C4-2B (cell line): ENCODE measurements around the gene SPTLC2.

Experiments used
- ZFX ChIP-seq: fragments of 450-650 bp; IDR thresholded peaks from 2 replicates; pipeline ENCODE4 v1.6.1; 2017
- TF ChIP-seq, protein P1 (sequence below): fragments of 450-650 bp; conservative IDR thresholded peaks from 2 replicates; pipeline ENCODE4 v1.5.1; 2017; ENCODE audit warnings: mild to moderate bottlenecking

DNA sequence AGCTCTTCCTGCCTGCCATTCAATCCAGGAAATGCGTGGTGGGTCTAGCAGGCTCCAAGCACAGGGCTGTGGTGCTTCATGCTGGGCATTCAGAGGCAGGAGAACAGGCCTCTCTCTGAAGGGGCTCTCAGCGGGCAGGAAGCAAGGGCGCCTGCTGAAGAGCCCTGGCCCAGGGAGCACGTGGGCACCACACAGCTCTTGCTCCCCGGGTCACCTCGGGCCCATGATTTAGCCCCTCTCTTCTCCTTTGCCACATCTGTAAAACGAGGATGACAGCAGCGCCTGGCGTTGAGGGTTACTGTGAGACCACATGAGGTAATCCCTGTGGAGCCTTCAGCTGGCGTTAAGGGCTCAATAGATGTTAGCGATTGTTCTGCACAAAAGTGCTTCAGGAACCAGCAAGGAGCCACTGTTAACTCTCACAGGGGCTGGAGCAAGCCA lies 37.6 kb upstream of the SPTLC2 start:
- TF ChIP-seq, protein P1, sequence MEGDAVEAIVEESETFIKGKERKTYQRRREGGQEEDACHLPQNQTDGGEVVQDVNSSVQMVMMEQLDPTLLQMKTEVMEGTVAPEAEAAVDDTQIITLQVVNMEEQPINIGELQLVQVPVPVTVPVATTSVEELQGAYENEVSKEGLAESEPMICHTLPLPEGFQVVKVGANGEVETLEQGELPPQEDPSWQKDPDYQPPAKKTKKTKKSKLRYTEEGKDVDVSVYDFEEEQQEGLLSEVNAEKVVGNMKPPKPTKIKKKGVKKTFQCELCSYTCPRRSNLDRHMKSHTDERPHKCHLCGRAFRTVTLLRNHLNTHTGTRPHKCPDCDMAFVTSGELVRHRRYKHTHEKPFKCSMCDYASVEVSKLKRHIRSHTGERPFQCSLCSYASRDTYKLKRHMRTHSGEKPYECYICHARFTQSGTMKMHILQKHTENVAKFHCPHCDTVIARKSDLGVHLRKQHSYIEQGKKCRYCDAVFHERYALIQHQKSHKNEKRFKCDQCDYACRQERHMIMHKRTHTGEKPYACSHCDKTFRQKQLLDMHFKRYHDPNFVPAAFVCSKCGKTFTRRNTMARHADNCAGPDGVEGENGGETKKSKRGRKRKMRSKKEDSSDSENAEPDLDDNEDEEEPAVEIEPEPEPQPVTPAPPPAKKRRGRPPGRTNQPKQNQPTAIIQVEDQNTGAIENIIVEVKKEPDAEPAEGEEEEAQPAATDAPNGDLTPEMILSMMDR: no peak
- TF ChIP-seq ZFX: no peak
